ENCODE data around the gene WDFY3. TPM values are rescaled to one million over a fixed set of nuclear protein-coding genes. Genes with fewer than 3 reads are reported as not detected.
"Not testable (repeated sequence)": the region's sequence is repeated elsewhere in the genome, so short reads cannot be mapped to it uniquely, and the experiment has no call there.

WDFY3 gene
- total RNA-seq, 4 donors from 2014 or later, result 73.2 to 98.4 (median 90.2) TPM

DNA sequence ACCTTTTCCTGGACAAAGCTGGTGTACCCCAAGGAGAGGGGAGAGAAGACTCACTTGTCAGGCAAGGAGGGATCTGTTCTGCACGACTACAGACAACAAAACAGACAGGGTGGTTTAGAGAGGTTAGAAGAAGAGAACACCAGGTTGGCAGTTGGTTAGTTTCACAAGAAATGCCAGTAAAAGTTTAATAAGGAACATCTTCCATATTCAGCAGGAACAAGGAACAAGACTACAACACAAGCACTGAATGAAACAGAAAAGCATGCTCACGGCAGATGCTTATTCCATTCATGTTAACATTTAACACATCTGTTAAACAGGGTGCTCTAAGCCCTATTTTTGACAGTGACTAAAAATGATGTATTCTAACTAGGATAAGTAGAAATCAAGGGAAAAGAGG is 158.2 kb downstream of the WDFY3 start:
- TF ChIP-seq, protein P1, sequence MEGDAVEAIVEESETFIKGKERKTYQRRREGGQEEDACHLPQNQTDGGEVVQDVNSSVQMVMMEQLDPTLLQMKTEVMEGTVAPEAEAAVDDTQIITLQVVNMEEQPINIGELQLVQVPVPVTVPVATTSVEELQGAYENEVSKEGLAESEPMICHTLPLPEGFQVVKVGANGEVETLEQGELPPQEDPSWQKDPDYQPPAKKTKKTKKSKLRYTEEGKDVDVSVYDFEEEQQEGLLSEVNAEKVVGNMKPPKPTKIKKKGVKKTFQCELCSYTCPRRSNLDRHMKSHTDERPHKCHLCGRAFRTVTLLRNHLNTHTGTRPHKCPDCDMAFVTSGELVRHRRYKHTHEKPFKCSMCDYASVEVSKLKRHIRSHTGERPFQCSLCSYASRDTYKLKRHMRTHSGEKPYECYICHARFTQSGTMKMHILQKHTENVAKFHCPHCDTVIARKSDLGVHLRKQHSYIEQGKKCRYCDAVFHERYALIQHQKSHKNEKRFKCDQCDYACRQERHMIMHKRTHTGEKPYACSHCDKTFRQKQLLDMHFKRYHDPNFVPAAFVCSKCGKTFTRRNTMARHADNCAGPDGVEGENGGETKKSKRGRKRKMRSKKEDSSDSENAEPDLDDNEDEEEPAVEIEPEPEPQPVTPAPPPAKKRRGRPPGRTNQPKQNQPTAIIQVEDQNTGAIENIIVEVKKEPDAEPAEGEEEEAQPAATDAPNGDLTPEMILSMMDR (IDR thresholded peaks at IDR 0.05), result no peak
- no peak for TF ChIP-seq POLR2A (IDR thresholded peaks at IDR 0.05)
- no peak for DNase-seq (ENCODE audit: low spot score in 2 of 2)
- intact Hi-C loops (cut with DNase I; ENCODE audit: low total_unique reads), result no loop called here
- no peak overlapping the region for H3K4me3 ChIP-seq (ENCODE audit: low read depth, poor library complexity, severe bottlenecking)
- 73 to 79% methylated on average over 2 of the region's 2 CpGs for WGBS, 2 donors

DNA sequence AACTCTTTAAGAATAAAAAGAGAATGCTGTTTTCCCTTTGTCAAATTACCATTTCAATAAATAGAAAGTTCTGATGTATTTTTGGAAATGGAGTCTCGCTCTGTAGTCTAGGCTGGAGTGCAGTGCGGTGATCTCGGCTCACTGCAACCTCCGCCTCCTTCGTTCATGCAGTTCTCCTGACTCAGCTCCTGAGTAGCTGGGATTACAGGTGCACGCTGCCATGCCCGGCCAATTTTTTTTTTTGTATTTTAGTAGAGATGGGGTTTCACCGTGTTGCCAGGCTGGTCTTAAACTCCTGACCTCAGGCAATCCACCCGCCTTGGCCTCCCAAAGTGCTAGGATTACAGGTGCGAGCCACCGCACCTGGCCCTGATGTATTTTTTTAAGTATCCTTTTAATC is 159.9 kb downstream of the WDFY3 start:
- 95 to 97% methylated on average over 11 of the region's 11 CpGs for WGBS, 2 donors

DNA sequence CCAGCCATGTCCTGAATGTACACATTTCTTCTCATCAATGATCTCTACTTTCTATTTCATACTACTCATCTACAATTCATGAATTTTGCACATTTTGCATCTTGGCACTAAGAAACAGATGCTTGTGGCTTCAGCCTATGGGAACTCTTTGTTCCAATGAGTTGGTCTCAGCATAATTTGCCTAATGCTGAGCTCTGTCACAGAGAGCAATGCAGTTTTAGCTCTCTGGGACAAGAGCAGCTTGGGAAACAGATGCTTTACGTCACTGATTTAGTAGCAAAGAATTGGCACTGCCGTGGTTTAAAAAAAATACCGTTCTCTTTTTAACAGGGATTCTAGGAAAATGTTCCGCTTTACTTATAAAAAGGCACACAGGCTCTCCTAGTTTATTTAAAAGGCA is 162.4 kb downstream of the WDFY3 start:
- no peak for DNase-seq (ENCODE audit: low spot score in 2 of 2)
- TF ChIP-seq, protein P1 (IDR thresholded peaks at IDR 0.05), result no peak
- TF ChIP-seq POLR2A (IDR thresholded peaks at IDR 0.05), result no peak
- WGBS, 2 donors, result 64 to 68% methylated on average over 4 of the region's 4 CpGs
- intact Hi-C loops (cut with DNase I; ENCODE audit: low total_unique reads), result no loop called here
- no peak overlapping the region for H3K4me3 ChIP-seq (ENCODE audit: low read depth, poor library complexity, severe bottlenecking)

More for the DNA sequence above, 159.9 kb downstream of the WDFY3 start:
- H3K4me3 ChIP-seq (ENCODE audit: low read depth, poor library complexity, severe bottlenecking); DNase-seq (ENCODE audit: low spot score in 2 of 2); intact Hi-C loops (cut with DNase I; ENCODE audit: low total_unique reads): not testable (repeated sequence)

DNA sequence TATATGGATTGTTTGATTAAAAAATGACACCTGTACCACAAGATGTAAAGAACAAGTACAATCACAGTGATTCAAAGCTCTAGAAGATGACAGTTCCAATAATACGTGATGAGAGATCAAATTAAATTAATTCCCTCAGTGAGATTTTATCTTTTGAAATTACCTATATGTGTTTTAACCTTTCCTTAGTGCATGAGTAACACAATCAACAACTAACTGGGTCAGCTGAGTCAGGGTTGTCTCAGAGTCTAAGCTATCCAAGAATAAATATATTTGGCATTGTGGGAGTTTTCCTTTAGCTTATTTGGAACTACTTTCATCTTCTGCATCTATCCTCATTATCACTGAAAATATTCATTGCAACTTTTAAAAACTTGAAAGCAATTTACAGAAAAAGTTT is 162.8 kb downstream of the WDFY3 start:
- intact Hi-C loops (cut with DNase I; ENCODE audit: low total_unique reads), result no loop called here
- H3K4me3 ChIP-seq (ENCODE audit: low read depth, poor library complexity, severe bottlenecking), result no peak overlapping the region
- DNase-seq (ENCODE audit: low spot score in 2 of 2), result no peak
- WGBS, 2 donors, result 66 to 71% methylated on average over 1 of the region's 1 CpG
- TF ChIP-seq, protein P1 (IDR thresholded peaks at IDR 0.05), result no peak

DNA sequence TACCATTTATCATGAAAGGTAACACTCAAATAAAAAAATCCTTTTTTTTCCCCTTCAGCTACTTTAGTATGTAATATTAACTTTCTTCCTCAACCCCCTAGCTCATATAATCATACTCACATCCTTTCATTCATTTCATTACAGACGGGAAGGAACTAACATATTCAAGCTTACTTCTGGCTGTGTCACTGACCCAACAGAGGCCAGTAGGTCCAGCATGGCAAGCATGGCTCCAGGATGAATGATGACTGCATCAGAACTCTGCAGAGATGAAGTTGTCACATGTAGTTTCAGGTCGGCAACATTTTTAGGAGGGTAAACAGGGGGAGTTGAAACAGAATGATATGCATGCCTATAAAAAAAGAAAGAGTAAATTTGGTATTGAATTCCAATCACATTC is 163.4 kb downstream of the WDFY3 start:
- no peak overlapping the region for H3K4me3 ChIP-seq (ENCODE audit: low read depth, poor library complexity, severe bottlenecking)
- WGBS, 2 donors, result 87 to 95% methylated on average over 2 of the region's 2 CpGs
- no peak for DNase-seq (ENCODE audit: low spot score in 2 of 2)
- TF ChIP-seq, protein P1 (IDR thresholded peaks at IDR 0.05), result no peak
- TF ChIP-seq POLR2A (IDR thresholded peaks at IDR 0.05), result no peak
- intact Hi-C loops (cut with DNase I; ENCODE audit: low total_unique reads), result no loop called here

DNA sequence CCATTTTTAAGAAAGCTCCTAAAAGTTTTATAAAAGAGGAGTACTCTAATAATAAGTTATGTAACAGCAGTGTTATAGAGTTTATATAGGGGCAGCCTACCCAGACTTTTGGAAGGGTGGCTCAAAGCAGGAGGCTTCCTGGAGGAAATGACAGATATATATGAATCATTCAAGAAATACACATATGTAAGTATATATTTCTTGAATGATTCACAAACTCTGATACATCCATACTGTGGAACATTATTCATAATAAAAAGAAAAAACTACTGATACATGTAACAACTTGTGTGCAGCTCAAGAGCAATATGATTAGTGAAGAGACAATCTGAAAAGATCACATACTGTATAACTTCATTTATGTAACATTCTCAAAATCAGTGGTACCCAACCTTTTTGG is 166.2 kb downstream of the WDFY3 start:
- no peak for DNase-seq (ENCODE audit: low spot score in 2 of 2)
- intact Hi-C loops (cut with DNase I; ENCODE audit: low total_unique reads), result no loop called here
- no peak overlapping the region for H3K4me3 ChIP-seq (ENCODE audit: low read depth, poor library complexity, severe bottlenecking)
- TF ChIP-seq, protein P1 (IDR thresholded peaks at IDR 0.05), result no peak
- no peak for TF ChIP-seq POLR2A (IDR thresholded peaks at IDR 0.05)

All from lower leg skin (tissue), 4 donors.